Lung (tissue), 12 donors: ENCODE data around the gene KRT10. TPM values are rescaled to one million over a fixed set of nuclear protein-coding genes. Genes with fewer than 3 reads are reported as not detected.
A peak's percentile ranks its signal among the peaks of the same experiment; 100 is the strongest.

ENCODE experiments used
- ATAC-seq: fragments of 200-7000 bp; cut with Tn5 transposase; one replicate; pipeline ENCODE4 v1.9.1; 2020; ENCODE audit warnings: moderate number of reproducible peaks; ENCODE audit not compliant: insufficient read depth, low FRiP score
- DNase-seq, 3 donors: peaks; one replicate each; pipeline ENCODE4 v3.0.0-alpha.2; 2013 to 2017
- H3K27ac ChIP-seq, 2 donors: one replicate each; pipeline ENCODE4 v1.5.1; 2013; ENCODE audit warnings: mild to moderate bottlenecking in 2 of 2, moderate library complexity in 2 of 2, control low read depth in 1 of 2, inconsistent platforms in 1 of 2, low read depth in 1 of 2, low read length in 1 of 2
- H3K27me3 ChIP-seq, 3 donors: one replicate each; pipeline ENCODE4 v1.5.1; 2013; ENCODE audit warnings: low read length in 2 of 3; ENCODE audit not compliant: control insufficient read depth in 3 of 3, insufficient read depth in 3 of 3
- H3K36me3 ChIP-seq, 4 donors: one replicate each; pipeline ENCODE4 v1.5.1; 2013; ENCODE audit warnings: low read length in 4 of 4, mild to moderate bottlenecking in 1 of 4, moderate library complexity in 1 of 4; ENCODE audit not compliant: control insufficient read depth in 4 of 4, insufficient read depth in 4 of 4
- H3K4me1 ChIP-seq, 5 donors: one replicate each; pipeline ENCODE4 v1.5.1; 2013; ENCODE audit warnings: low read length in 5 of 5, mild to moderate bottlenecking in 2 of 5, moderate library complexity in 1 of 5; ENCODE audit not compliant: control insufficient read depth in 5 of 5, insufficient read depth in 5 of 5
- H3K4me3 ChIP-seq: one replicate; pipeline ENCODE4 v1.5.1; 2013; ENCODE audit warnings: mild to moderate bottlenecking, control low read depth, moderate library complexity
- H3K9ac ChIP-seq, 2 donors: one replicate each; pipeline ENCODE4 v1.5.1; 2013; ENCODE audit warnings: low read length in 2 of 2, control low read depth in 1 of 2; ENCODE audit not compliant: insufficient read depth in 1 of 2
- H3K9me3 ChIP-seq, 4 donors: one replicate each; pipeline ENCODE4 v1.5.1; 2013; ENCODE audit warnings: low read length in 3 of 4, mild to moderate bottlenecking in 1 of 4, moderate library complexity in 1 of 4; ENCODE audit not compliant: control insufficient read depth in 4 of 4, insufficient read depth in 3 of 4
- WGBS, 2 donors: extraction: QIAGEN DNeasy Blood & Tissue Kit; methylation state at CpG; one replicate each; pipeline ENCODE4 v1.1.7; 2013; 5-methylcytosine and 5-hydroxymethylcytosine counted together
- polyA plus RNA-seq, 2 donors: library from polyadenylated mRNA; stranded (reverse); fragments of 200-250 nt; gene quantifications; one replicate each; pipeline ENCODE4 v1.2.1, GENCODE V29; 2013
- total RNA-seq, 2 donors: library from RNA; depleted of rRNA in 1 of 2; stranded (reverse); fragments of >200 nt in 1 of 2; gene quantifications; one replicate each; pipeline ENCODE4 v1.2.1, GENCODE V29; 2014 to 2021
- TF ChIP-seq, protein P1 (sequence below): IDR thresholded peaks from 2 replicates; pipeline ENCODE4 v1.5.1; 2012; ENCODE audit warnings: mild to moderate bottlenecking; ENCODE audit errors: control extremely low read depth, extremely low read depth
- donor health status: control.
- donor health status: control.
- donor health status: Bipolar disorder and iron deficiency.
- donor health status: healthy.
- donor health status: DM: yes; HTN: yes; CAD: no.

The KRT10 gene
- total and polyA plus RNA-seq, 4 donors, result 4.6 to 60.6 (median 27.8) TPM

DNA sequence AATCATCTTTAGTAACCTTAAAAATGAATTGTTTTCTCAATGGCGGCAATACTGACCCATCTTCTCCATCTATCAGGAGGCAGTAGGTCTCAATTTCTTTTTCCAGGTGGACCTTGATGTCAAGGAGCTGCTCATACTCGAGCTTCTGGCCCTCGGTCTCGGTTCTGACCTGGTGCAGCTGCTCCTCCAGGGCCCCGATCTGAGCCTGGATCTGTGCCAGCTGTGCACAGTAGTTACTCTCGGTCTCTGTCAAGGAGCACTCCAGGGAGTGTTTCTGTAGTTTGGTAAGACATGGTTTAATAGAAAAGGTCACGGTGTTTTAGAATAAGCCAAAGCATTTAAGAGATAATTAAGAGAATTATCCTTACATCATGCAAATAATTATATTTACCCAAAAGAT, 45.0 kb downstream of the KRT10 start:
- TF ChIP-seq, protein P1, sequence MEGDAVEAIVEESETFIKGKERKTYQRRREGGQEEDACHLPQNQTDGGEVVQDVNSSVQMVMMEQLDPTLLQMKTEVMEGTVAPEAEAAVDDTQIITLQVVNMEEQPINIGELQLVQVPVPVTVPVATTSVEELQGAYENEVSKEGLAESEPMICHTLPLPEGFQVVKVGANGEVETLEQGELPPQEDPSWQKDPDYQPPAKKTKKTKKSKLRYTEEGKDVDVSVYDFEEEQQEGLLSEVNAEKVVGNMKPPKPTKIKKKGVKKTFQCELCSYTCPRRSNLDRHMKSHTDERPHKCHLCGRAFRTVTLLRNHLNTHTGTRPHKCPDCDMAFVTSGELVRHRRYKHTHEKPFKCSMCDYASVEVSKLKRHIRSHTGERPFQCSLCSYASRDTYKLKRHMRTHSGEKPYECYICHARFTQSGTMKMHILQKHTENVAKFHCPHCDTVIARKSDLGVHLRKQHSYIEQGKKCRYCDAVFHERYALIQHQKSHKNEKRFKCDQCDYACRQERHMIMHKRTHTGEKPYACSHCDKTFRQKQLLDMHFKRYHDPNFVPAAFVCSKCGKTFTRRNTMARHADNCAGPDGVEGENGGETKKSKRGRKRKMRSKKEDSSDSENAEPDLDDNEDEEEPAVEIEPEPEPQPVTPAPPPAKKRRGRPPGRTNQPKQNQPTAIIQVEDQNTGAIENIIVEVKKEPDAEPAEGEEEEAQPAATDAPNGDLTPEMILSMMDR, result no peak
- Histone ChIP-seq H3K9ac (no peak overlapping the region), H3K9me3 (no peaks in the 10 kb centered on the region), H3K4me3 (no peak overlapping the region), H3K27ac (no peak overlapping the region), H3K27me3 (peaks cover 0 to 26% (median 4%) of the 10 kb centered on the region in 3 donors), H3K36me3 (no peaks in the 10 kb centered on the region), H3K4me1 (peaks cover 0 to 7% (median 0%) of the 10 kb centered on the region in 5 donors)
- DNase-seq (no peak), ATAC-seq (no peak)
- WGBS, 2 donors, result 60 to 76% methylated on average over 7 of the region's 7 CpGs

DNA sequence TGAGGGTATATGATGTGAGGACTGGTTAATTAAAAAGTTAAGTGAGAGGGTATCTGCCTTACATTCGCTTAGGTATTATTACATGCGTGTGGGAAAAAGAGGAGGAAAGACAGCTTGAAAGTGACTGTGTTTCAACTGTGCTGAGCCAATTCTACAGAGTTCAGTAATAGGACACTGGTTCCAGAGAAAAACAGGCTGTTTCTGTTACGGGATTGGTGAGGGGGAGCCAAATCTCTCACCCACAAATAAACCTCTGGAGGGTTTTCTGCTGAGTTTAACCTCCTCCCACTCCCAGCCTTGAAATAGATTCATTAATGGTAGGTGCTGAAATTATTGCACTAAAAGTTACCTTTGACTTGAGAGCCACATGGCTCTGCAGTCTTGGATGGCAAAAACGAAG, 46.5 kb downstream of the KRT10 start:
- TF ChIP-seq, protein P1, result no peak
- DNase-seq (peak in 2 of 3 donors; percentile 20 to 44), ATAC-seq (no peak)
- H3K4me1 ChIP-seq, result peaks cover 0 to 7% (median 0%) of the 10 kb centered on the region in 5 donors
- peaks cover 0 to 28% (median 4%) of the 10 kb centered on the region in 3 donors for H3K27me3 ChIP-seq
- no peak overlapping the region for H3K9ac ChIP-seq
- no peaks in the 10 kb centered on the region for H3K9me3 ChIP-seq
- no peaks in the 10 kb centered on the region for H3K36me3 ChIP-seq
- H3K27ac ChIP-seq, result no peak overlapping the region
- 78 to 95% methylated on average over 4 of the region's 4 CpGs for WGBS, 2 donors
- H3K4me3 ChIP-seq, result no peak overlapping the region

DNA sequence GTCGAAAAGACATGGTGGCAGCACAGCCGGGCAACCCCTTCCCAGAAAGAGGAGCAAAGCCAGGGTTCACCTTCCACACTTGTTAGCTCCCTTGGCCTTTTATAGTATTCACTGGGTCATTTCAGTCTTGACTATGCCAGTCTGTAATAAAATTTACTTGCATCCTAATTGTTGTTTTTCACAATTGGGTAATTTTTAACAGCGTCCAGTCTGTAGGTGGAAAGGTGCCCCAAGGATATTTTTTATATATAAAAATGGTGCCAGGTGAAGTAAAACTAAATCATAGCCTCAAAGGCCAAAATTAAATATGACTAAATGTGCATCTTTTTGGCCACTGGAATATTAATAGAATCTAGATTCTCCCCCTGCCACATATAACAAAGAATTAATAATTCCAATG, 50.3 kb downstream of the KRT10 start, which contains the start of gene KRT26:
Gene KRT26, minus strand, starts transcription at position 101 of the 400 bp plus-strand sequence. Its CDS starts 88 bp downstream, at position 13.
- ATAC-seq (no peak), DNase-seq (no peak)
- H3K9ac ChIP-seq, result no peak within 1 kb of the TSS
- no peaks in the 10 kb centered on the region for H3K9me3 ChIP-seq
- peaks cover 0 to 16% (median 0%) of the 10 kb centered on the region in 3 donors for H3K27me3 ChIP-seq
- H3K36me3 ChIP-seq, result no peaks in the 10 kb centered on the region
- TF ChIP-seq, protein P1, result no peak
- H3K4me3 ChIP-seq, result no peak within 1 kb of the TSS
- H3K4me1 ChIP-seq, result no peaks in the 10 kb centered on the region
- H3K27ac ChIP-seq, result no peak within 1 kb of the TSS
- WGBS, 2 donors, result 83 to 90% methylated on average over 3 of the region's 3 CpGs

Other genes with a start within 250 kb of the KRT10 start
- 100 to 1,000 TPM in 1 of 2 donors, 10 to 100 TPM in 1; 76.4 to 137 TPM for gene SMARCE1, start 174.8 kb downstream of the KRT10 start, total RNA-seq
- 10 to 100 TPM; 55.2 to 58.1 TPM for gene SMARCE1, start 174.8 kb downstream of the KRT10 start, polyA plus RNA-seq
- gene KRT222, start 157.4 kb downstream of the KRT10 start, total RNA-seq, result under 1 TPM in 1 of 2 donors, not detected in 1; 0.18 TPM
- gene KRT222, start 157.4 kb downstream of the KRT10 start, polyA plus RNA-seq, result under 1 TPM; 0.10 to 0.26 TPM
- not detected for gene KRT24, start 118.9 kb downstream of the KRT10 start, total RNA-seq
- gene KRT24, start 118.9 kb downstream of the KRT10 start, polyA plus RNA-seq, result under 1 TPM; 0.05 to 0.08 TPM
- not detected for gene KRT25, start 67.3 kb downstream of the KRT10 start, total RNA-seq
- gene KRT25, start 67.3 kb downstream of the KRT10 start, polyA plus RNA-seq, result not detected
- not detected for gene KRT26, start 50.4 kb downstream of the KRT10 start, total RNA-seq
- not detected for gene KRT26, start 50.4 kb downstream of the KRT10 start, polyA plus RNA-seq
- under 1 TPM; 0.14 to 0.71 TPM for gene KRT27, start 40.1 kb downstream of the KRT10 start, total RNA-seq
- 1 to 10 TPM in 1 of 2 donors, under 1 TPM in 1; 0.39 to 1.5 TPM for gene KRT27, start 40.1 kb downstream of the KRT10 start, polyA plus RNA-seq
- gene KRT28, start 22.7 kb downstream of the KRT10 start, total RNA-seq, result not detected
- not detected for gene KRT28, start 22.7 kb downstream of the KRT10 start, polyA plus RNA-seq
- gene KRT12, start 44.6 kb upstream of the KRT10 start, total RNA-seq, result not detected
- not detected for gene KRT12, start 44.6 kb upstream of the KRT10 start, polyA plus RNA-seq
- gene KRT20, start 62.6 kb upstream of the KRT10 start, total RNA-seq, result under 1 TPM in 1 of 2 donors, not detected in 1; 0.31 TPM
- under 1 TPM in 1 of 2 donors, not detected in 1; 0.24 TPM for gene KRT20, start 62.6 kb upstream of the KRT10 start, polyA plus RNA-seq
- 1 to 10 TPM; 1.3 to 2.0 TPM for gene KRT23, start 115.0 kb upstream of the KRT10 start, total RNA-seq
- gene KRT23, start 115.0 kb upstream of the KRT10 start, polyA plus RNA-seq, result 1 to 10 TPM; 1.9 to 9.4 TPM
- not detected for gene KRT39, start 144.3 kb upstream of the KRT10 start, total RNA-seq
- gene KRT39, start 144.3 kb upstream of the KRT10 start, polyA plus RNA-seq, result not detected
- gene KRT40, start 161.7 kb upstream of the KRT10 start, total RNA-seq, result not detected
- under 1 TPM; 0.09 to 0.31 TPM for gene KRT40, start 161.7 kb upstream of the KRT10 start, polyA plus RNA-seq
- gene KRTAP3-3, start 171.6 kb upstream of the KRT10 start, total RNA-seq, result not detected
- gene KRTAP3-3, start 171.6 kb upstream of the KRT10 start, polyA plus RNA-seq, result not detected
- gene KRTAP3-2, start 177.3 kb upstream of the KRT10 start, total RNA-seq, result not detected
- gene KRTAP3-2, start 177.3 kb upstream of the KRT10 start, polyA plus RNA-seq, result under 1 TPM in 1 of 2 donors, not detected in 1; 0.94 TPM
- gene KRTAP3-1, start 186.5 kb upstream of the KRT10 start, total RNA-seq, result not detected
- not detected for gene KRTAP3-1, start 186.5 kb upstream of the KRT10 start, polyA plus RNA-seq
- gene KRTAP1-5, start 204.6 kb upstream of the KRT10 start, total RNA-seq, result not detected
- not detected for gene KRTAP1-5, start 204.6 kb upstream of the KRT10 start, polyA plus RNA-seq
- not detected for gene KRTAP1-4, start 207.6 kb upstream of the KRT10 start, total RNA-seq
- gene KRTAP1-4, start 207.6 kb upstream of the KRT10 start, polyA plus RNA-seq, result not detected
- not detected for gene KRTAP1-3, start 212.3 kb upstream of the KRT10 start, total RNA-seq
- not detected for gene KRTAP1-3, start 212.3 kb upstream of the KRT10 start, polyA plus RNA-seq
- gene KRTAP1-1, start 218.8 kb upstream of the KRT10 start, total RNA-seq, result not detected
- not detected for gene KRTAP1-1, start 218.8 kb upstream of the KRT10 start, polyA plus RNA-seq
- gene KRTAP2-1, start 224.7 kb upstream of the KRT10 start, total RNA-seq, result not detected
- not detected for gene KRTAP2-1, start 224.7 kb upstream of the KRT10 start, polyA plus RNA-seq
- not detected for gene KRTAP2-2, start 232.6 kb upstream of the KRT10 start, total RNA-seq
- gene KRTAP2-2, start 232.6 kb upstream of the KRT10 start, polyA plus RNA-seq, result not detected
- not detected for gene KRTAP2-3, start 237.5 kb upstream of the KRT10 start, total RNA-seq
- gene KRTAP2-3, start 237.5 kb upstream of the KRT10 start, polyA plus RNA-seq, result not detected
- gene KRTAP2-4, start 243.3 kb upstream of the KRT10 start, total RNA-seq, result not detected
- not detected for gene KRTAP2-4, start 243.3 kb upstream of the KRT10 start, polyA plus RNA-seq